LNCaP clone FGC (cell line): ENCODE data around the gene GBP3.
A peak's percentile ranks its signal among the peaks of the same experiment; 100 is the strongest.

ENCODE experiments used
- DNase-seq: peaks from one replicate; pipeline ENCODE4 v3.0.0-alpha.2; 2011; ENCODE audit warnings: low read depth
- H3K4me3 ChIP-seq: 2 replicates; pipeline ENCODE4 v1.5.1; 2011; ENCODE audit warnings: mild to moderate bottlenecking, low read depth, low read length, control low read depth
- TF ChIP-seq, protein P1 (sequence below): IDR thresholded peaks from 2 replicates; pipeline ENCODE4 v1.5.1; 2012; ENCODE audit warnings: mild to moderate bottlenecking; ENCODE audit not compliant: control insufficient read depth, insufficient read depth; ENCODE audit errors: extremely low read depth

GBP3 gene, protein sequence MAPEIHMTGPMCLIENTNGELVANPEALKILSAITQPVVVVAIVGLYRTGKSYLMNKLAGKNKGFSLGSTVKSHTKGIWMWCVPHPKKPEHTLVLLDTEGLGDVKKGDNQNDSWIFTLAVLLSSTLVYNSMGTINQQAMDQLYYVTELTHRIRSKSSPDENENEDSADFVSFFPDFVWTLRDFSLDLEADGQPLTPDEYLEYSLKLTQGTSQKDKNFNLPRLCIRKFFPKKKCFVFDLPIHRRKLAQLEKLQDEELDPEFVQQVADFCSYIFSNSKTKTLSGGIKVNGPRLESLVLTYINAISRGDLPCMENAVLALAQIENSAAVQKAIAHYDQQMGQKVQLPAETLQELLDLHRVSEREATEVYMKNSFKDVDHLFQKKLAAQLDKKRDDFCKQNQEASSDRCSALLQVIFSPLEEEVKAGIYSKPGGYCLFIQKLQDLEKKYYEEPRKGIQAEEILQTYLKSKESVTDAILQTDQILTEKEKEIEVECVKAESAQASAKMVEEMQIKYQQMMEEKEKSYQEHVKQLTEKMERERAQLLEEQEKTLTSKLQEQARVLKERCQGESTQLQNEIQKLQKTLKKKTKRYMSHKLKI

DNA sequence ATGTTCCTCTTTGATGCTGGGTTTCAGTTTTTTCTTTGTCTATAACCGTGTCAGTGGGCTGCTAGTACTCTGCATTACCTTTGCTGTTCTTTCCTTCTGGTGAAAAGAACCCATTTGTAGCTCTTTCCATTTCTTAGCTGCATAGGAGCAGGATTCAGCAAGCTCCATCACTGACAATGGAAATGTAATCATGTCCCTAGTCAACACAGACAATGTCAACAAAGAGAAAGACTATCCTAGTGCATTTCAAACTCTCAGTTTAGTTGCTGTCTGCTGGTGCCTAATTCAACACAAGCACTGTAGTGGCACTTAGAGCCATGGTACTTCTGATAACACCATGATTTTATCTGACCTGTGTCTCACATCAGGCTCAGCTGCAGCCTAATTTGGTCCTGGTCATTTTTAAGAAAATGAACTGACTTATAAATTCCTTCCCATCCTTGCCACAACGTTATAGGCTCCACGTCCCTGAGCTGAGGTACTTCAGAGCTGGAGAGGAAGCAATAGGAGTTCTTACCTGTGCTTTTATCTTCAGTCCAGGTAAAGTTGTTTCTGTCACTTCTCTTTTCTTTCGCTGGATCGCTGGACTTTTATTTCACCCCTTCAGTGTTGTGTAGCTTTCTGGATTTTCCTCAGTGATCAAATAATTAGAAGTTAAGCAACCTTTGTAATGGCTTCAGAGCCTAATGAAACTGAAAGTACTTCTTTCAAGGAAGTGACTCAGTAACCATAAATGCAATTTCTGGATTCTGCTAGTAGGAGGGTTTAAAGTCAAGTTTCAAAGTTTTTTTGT, at the start of gene GBP3:
TSS of gene GBP3 (minus strand) at position 700 of the 793 bp plus-strand sequence. CDS start 2,145 bp downstream, outside the sequence.
- DNase-seq: no peak
- TF ChIP-seq, protein P1, sequence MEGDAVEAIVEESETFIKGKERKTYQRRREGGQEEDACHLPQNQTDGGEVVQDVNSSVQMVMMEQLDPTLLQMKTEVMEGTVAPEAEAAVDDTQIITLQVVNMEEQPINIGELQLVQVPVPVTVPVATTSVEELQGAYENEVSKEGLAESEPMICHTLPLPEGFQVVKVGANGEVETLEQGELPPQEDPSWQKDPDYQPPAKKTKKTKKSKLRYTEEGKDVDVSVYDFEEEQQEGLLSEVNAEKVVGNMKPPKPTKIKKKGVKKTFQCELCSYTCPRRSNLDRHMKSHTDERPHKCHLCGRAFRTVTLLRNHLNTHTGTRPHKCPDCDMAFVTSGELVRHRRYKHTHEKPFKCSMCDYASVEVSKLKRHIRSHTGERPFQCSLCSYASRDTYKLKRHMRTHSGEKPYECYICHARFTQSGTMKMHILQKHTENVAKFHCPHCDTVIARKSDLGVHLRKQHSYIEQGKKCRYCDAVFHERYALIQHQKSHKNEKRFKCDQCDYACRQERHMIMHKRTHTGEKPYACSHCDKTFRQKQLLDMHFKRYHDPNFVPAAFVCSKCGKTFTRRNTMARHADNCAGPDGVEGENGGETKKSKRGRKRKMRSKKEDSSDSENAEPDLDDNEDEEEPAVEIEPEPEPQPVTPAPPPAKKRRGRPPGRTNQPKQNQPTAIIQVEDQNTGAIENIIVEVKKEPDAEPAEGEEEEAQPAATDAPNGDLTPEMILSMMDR: no peak
- peak within 1 kb of the TSS; percentile 32 for H3K4me3 ChIP-seq

DNA sequence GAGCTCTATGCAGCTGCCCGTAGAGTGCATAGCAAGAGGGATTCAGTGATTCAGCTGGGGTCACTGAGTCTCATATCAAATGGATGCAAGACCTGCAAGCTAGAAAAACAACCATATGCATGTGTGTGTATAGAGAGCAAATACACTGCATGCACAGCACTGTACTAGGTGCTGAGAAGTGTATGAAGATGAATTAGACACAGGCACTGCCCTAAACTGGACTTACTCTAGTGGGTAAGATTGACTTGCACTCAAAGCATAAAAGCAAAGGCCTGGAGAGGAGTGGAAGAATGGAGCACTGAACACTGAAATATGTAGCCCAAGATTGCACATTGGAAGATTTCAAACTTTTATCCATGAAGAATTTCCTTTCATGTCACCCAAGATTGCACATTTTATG, 47.8 kb upstream of the GBP3 start:
- DNase-seq: no peak
- no peak overlapping the region for H3K4me3 ChIP-seq
- TF ChIP-seq, protein P1: no peak

- no peak overlapping the region for H3K4me3 ChIP-seq
- no peak for DNase-seq
- TF ChIP-seq, protein P1: no peak
These were observed 47.3 kb upstream of the GBP3 start for GRCh38 chr1:89069951-89070350.

GRCh38 chr1:89068291-89068690, 45.6 kb upstream of the GBP3 start:
- H3K4me3 ChIP-seq: no peak overlapping the region
- DNase-seq: no peak
- TF ChIP-seq, protein P1: no peak

DNA sequence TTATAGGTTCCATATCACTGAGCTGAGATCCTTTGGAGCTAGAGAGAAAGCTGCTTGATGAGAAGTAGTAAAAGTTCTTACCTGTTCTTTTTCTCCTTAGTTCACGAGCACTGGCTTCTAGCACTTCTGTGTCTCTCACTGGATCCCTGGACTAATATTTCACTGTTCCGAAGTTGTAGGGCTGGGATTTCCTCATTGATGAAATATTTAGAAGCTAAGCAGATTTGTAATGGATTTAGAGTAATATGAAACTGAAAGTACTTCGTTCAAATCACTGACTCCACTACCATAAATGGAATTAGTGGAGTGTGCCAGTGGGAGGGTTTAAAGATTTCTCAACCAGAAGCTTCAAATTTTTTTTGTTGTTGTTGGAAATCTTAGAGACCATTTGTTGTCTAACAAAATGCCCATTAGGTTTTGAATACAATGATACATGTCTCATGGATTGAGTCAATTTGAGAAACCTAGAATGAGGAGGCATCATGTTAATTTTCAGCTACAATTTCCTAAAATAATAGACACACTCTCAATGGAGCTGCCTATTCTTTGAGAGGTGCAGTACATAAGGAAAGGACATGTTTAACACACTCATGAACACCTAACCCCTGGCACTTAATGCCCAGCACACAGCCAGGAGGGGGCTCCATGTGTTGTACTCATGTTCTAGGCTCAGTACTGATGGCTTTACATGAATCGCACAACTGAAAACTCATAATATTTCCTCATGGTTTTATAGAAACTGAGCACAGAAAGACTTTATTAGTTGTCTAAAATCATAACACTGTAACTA, 42.6 kb upstream of the GBP3 start, which contains the start of gene GBP1:
TSS of gene GBP1 (minus strand) at position 130 of the 790 bp plus-strand sequence. CDS start 1,974 bp downstream, outside the sequence.
- no peak within 1 kb of the TSS for H3K4me3 ChIP-seq
- TF ChIP-seq, protein P1: no peak
- DNase-seq: no peak

DNA sequence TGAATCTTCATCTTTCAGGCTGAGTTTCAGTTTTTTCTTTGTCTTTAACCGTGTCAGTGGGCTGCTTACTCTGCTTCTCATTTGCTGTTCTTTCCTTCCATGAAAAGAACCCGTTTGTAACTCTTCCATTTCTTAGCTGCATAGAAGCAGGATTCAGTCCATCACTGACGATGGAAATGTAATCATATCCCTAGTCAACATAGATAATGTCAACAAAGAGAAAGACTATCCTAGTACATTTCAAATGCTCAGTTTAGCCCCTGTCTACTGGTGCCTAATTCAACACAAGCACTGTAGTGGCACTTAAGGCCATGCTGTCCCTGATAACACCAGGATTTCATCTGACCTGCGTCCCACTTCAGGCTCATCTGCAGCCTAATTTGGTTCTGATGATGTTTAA, 42.0 kb upstream of the GBP3 start:
- no peak for DNase-seq
- H3K4me3 ChIP-seq: no peak overlapping the region

More for the DNA sequence above, 42.0 kb upstream of the GBP3 start:
- TF ChIP-seq, protein P1: no peak
